ENCODE results near the gene MICAL1.

DNA sequence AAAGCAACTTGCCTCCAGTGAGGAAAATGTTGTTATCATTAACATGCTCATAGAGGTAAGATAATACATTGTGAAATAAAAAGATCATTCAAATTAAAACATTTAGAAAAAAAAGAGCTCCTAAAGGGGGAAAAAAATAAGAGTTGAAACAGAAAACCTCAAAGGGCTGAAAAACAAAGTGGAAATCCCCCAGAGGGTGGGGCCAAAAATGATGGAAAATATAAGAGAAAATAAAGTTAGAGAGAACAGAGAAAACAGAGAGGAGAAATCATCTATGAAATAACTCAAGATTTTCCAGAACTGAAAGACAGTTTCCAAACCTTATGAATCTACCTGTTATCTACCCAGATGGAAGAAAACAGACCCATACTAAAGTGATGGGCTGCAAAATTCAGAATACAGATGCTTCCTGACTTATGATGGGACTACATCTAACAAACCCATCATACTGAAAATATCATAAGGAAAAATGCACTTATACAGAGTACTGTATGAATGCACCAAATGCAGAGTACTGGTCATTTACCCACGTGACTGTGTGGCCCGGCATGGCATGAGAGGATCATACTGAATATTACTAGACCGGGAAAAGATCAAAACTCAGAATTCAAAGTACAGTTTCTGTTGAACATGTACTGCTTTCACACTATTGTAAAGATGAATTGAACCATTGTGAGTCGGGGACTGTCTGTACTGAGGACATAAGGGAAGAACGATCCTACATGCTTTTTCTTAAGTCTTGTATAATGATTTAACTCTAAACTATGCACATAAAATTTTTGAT, 23.5 kb upstream of the MICAL1 start:
- TF ChIP-seq, protein P1, sequence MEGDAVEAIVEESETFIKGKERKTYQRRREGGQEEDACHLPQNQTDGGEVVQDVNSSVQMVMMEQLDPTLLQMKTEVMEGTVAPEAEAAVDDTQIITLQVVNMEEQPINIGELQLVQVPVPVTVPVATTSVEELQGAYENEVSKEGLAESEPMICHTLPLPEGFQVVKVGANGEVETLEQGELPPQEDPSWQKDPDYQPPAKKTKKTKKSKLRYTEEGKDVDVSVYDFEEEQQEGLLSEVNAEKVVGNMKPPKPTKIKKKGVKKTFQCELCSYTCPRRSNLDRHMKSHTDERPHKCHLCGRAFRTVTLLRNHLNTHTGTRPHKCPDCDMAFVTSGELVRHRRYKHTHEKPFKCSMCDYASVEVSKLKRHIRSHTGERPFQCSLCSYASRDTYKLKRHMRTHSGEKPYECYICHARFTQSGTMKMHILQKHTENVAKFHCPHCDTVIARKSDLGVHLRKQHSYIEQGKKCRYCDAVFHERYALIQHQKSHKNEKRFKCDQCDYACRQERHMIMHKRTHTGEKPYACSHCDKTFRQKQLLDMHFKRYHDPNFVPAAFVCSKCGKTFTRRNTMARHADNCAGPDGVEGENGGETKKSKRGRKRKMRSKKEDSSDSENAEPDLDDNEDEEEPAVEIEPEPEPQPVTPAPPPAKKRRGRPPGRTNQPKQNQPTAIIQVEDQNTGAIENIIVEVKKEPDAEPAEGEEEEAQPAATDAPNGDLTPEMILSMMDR (IDR thresholded peaks at IDR 0.05), result no peak
- no peak for TF ChIP-seq POLR2A (IDR thresholded peaks at IDR 0.05)
